ENCODE results near the gene METAP1. TPM values are rescaled to one million over a fixed set of nuclear protein-coding genes. Genes with fewer than 3 reads are reported as not detected.

Gene METAP1
- total and polyA plus RNA-seq, 11 donors = 36.9 to 71.4 (median 63.6) TPM

DNA sequence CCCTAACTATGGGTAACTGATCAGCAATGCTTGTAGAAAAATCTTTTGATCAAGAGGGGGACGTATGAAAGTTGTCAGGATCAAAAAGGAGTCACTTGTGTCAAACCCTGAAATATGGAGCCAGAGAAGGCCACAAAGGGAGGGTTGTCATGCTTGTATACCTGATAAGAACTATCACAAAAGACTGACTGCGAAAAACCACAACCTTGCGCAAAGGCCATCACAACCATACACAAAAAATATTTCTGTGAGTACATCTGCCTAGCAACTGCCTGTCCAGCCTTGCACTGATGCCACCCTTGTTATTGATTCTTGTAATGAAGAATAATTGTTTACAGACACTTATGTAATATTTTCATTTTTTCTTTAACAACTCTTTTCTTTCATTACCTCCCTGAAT, 43.8 kb upstream of the METAP1 start:
- H3K36me3 ChIP-seq = no peaks in the 10 kb centered on the region
- no peak for TF ChIP-seq POLR2A (IDR thresholded peaks at IDR 0.05)
- TF ChIP-seq, protein P1, sequence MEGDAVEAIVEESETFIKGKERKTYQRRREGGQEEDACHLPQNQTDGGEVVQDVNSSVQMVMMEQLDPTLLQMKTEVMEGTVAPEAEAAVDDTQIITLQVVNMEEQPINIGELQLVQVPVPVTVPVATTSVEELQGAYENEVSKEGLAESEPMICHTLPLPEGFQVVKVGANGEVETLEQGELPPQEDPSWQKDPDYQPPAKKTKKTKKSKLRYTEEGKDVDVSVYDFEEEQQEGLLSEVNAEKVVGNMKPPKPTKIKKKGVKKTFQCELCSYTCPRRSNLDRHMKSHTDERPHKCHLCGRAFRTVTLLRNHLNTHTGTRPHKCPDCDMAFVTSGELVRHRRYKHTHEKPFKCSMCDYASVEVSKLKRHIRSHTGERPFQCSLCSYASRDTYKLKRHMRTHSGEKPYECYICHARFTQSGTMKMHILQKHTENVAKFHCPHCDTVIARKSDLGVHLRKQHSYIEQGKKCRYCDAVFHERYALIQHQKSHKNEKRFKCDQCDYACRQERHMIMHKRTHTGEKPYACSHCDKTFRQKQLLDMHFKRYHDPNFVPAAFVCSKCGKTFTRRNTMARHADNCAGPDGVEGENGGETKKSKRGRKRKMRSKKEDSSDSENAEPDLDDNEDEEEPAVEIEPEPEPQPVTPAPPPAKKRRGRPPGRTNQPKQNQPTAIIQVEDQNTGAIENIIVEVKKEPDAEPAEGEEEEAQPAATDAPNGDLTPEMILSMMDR (IDR thresholded peaks at IDR 0.05) = no peak
- intact Hi-C loops (cut with DNase I) = no loop called here
- no peaks in the 10 kb centered on the region for H3K9me3 ChIP-seq
- H3K4me3 ChIP-seq = no peak overlapping the region
- no peak overlapping the region for H3K27ac ChIP-seq
- no peaks in the 10 kb centered on the region for H3K4me1 ChIP-seq
- WGBS, 4 donors = 89 to 96% (median 92%) methylated on average over 3 of the region's 3 CpGs
- DNase-seq = no peak
- no peak for ATAC-seq
- no peaks in the 10 kb centered on the region for H3K27me3 ChIP-seq

DNA sequence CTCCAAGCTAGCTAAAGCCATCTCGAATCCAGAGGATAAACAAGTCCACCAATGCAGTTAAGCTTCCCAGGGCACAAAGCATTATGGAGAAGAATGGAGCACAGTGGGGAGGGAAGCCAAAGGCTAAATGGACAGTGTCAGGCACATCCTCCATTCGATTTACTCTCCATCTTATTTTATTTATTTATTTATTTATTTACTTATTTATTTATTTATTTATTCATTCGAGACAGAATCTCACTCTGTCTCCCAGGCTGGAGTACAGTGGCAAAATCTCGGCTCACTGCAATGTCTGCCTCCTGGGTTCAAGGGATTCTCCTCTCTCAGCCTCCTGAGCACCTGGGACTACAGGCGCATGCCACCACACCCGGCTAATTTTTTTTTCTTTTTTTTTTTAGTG, 40.3 kb upstream of the METAP1 start:
- DNase-seq = no peak
- Histone ChIP-seq H3K4me1 (no peaks in the 10 kb centered on the region), H3K27me3 (no peaks in the 10 kb centered on the region), H3K4me3 (no peak overlapping the region), H3K27ac (no peak overlapping the region), H3K9me3 (no peaks in the 10 kb centered on the region), H3K36me3 (no peaks in the 10 kb centered on the region)
- intact Hi-C loops (cut with DNase I) = no loop called here
- ATAC-seq = no peak
- 82 to 88% (median 87%) methylated on average over 6 of the region's 6 CpGs for WGBS, 4 donors
- no peak for TF ChIP-seq POLR2A (IDR thresholded peaks at IDR 0.05)
- TF ChIP-seq, protein P1 (IDR thresholded peaks at IDR 0.05) = no peak

DNA sequence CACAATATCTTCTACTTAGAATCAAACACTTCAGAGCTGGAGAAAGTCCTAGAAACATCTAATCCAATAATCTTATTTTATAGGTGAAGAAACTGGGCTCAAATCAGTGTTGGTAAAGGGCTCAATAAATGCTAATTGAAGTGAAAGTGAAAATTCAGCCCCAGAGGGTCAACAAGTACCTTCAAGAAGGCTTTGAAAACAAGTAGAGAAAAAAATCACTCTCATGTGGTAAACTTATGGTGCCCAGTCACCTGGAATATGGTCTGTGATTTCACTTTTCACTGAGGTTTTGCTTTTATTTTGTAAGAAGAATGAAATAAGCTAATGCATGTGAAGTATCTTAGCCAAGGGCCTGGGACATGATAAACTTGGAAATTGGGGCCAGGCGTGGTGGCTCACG, 37.5 kb upstream of the METAP1 start:
- DNase-seq = no peak
- H3K36me3 ChIP-seq = no peaks in the 10 kb centered on the region
- intact Hi-C loops (cut with DNase I) = no loop called here
- no peak overlapping the region for H3K27ac ChIP-seq
- H3K4me3 ChIP-seq = no peak overlapping the region
- ATAC-seq = no peak
- no peaks in the 10 kb centered on the region for H3K4me1 ChIP-seq
- TF ChIP-seq, protein P1 (IDR thresholded peaks at IDR 0.05) = no peak
- no peak for TF ChIP-seq POLR2A (IDR thresholded peaks at IDR 0.05)
- no peaks in the 10 kb centered on the region for H3K27me3 ChIP-seq
- no peaks in the 10 kb centered on the region for H3K9me3 ChIP-seq
- WGBS, 4 donors = 95 to 100% (median 96%) methylated on average over 2 of the region's 2 CpGs

DNA sequence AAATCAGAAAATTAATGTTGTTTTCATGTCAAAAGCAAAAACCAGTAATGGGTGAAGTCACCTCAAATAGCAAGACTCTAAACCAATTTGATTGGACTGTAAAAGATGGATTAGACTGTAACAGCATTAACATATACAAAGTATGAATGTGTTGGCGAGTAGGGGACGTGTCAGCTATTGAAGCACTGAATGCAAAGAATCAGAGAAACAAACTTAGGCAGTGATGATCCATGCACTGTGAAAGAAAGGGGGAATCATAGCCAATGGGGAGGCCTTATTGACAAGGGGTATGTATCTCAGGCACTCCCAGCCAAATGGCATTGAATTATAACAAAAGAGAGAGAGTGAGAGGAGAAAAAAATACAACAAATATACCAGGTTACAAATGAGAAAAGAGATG, 36.1 kb upstream of the METAP1 start:
- TF ChIP-seq POLR2A (IDR thresholded peaks at IDR 0.05) = no peak
- TF ChIP-seq, protein P1 (IDR thresholded peaks at IDR 0.05) = no peak
- intact Hi-C loops (cut with DNase I) = no loop called here

More for the DNA sequence above, 36.1 kb upstream of the METAP1 start:
- DNase-seq (no peak), ATAC-seq (no peak)
- H3K9me3 ChIP-seq = no peaks in the 10 kb centered on the region
- H3K36me3 ChIP-seq = no peaks in the 10 kb centered on the region
- 83 to 92% (median 87%) methylated on average over 2 of the region's 2 CpGs for WGBS, 4 donors
- H3K27ac ChIP-seq = no peak overlapping the region
- H3K4me1 ChIP-seq = no peaks in the 10 kb centered on the region
- no peak overlapping the region for H3K4me3 ChIP-seq
- no peaks in the 10 kb centered on the region for H3K27me3 ChIP-seq

Data from heart left ventricle (tissue), 16 donors.